Panc1 (cell line): ENCODE results near the gene STK31. TPM values are rescaled to one million over a fixed set of nuclear protein-coding genes. Genes with fewer than 3 reads are reported as not detected.
"Not testable (repeated sequence)": the region's sequence is repeated elsewhere in the genome, so short reads cannot be mapped to it uniquely, and the experiment has no call there.

ENCODE experiments used
- ATAC-seq: fragments of 200-7000 bp; cut with Tn5 transposase; 2 replicates; pipeline ENCODE4 v1.9.1; 2020; ENCODE audit warnings: mild to moderate bottlenecking, moderate library complexity
- BruUV-seq: library from RNA; stranded (reverse); fragments of 400-500 nt; replicated peaks from 2 replicates; lab custom pipeline; 2021; lab: Mats Ljungman, UMichigan
- CTCF ChIA-PET: fragments of 300-600 bp; sonication (Branson Sonifier 250); formaldehyde crosslinking; loops from one replicate; lab custom pipeline; 2022; ENCODE audit warnings: antibody characterized with exemption; lab: Charles Lee
- POLR2A ChIA-PET: fragments of 300-600 bp; sonication (Branson Sonifier 250); formaldehyde crosslinking; loops from one replicate; lab custom pipeline; 2022; ENCODE audit warnings: antibody characterized with exemption; lab: Charles Lee
- DNase-seq: peaks from one replicate; pipeline ENCODE4 v3.0.0-alpha.2; 2010; ENCODE audit warnings: low read depth, low spot score
- H3K27ac ChIP-seq: 2 replicates; pipeline ENCODE4 v1.5.1; 2011; ENCODE audit warnings: mild to moderate bottlenecking, low read length, inconsistent platforms
- H3K27me3 ChIP-seq: fragments of 200-500 bp; sonication (Bioruptor generic); 2 replicates; pipeline ENCODE4 v1.6.0; 2014; ENCODE audit warnings: low read length, inconsistent platforms; ENCODE audit not compliant: control insufficient read depth, insufficient read depth
- H3K36me3 ChIP-seq: fragments of 200-500 bp; sonication (Bioruptor generic); 2 replicates; pipeline ENCODE4 v1.5.1; 2014; ENCODE audit warnings: inconsistent platforms, mild to moderate bottlenecking, low read length, moderate library complexity; ENCODE audit not compliant: control insufficient read depth, insufficient read depth
- H3K4me1 ChIP-seq: 2 replicates; pipeline ENCODE4 v1.5.1; 2011; ENCODE audit warnings: inconsistent platforms, mild to moderate bottlenecking, low read length, moderate library complexity; ENCODE audit not compliant: control insufficient read depth, insufficient read depth
- H3K4me3 ChIP-seq, 2 experiments: 2 replicates each; pipeline ENCODE4 v1.5.1; 2011 to 2012; ENCODE audit warnings: low read depth in 2 of 2, low read length in 2 of 2, mild to moderate bottlenecking in 2 of 2, inconsistent platforms in 1 of 2, moderate library complexity in 1 of 2
- H3K9me3 ChIP-seq: fragments of 200-500 bp; sonication (Bioruptor generic); 2 replicates; pipeline ENCODE4 v1.5.1; 2014; ENCODE audit warnings: low read depth, mild to moderate bottlenecking, inconsistent platforms, low read length, moderate library complexity; ENCODE audit not compliant: control insufficient read depth, insufficient read depth
- CTCF ChIP-seq: fragments of 450-650 bp; IDR thresholded peaks from 2 replicates; pipeline ENCODE4 v1.5.1; 2017; ENCODE audit warnings: mild to moderate bottlenecking
- POLR2AphosphoS5 ChIP-seq: IDR thresholded peaks from 2 replicates; pipeline ENCODE4 v1.6.1; 2012; ENCODE audit warnings: mild to moderate bottlenecking, low read depth, low read length, moderate library complexity
- REST ChIP-seq, 2 experiments: IDR thresholded peaks; 2 replicates each; pipeline ENCODE4 v1.6.1; 2011 to 2012; ENCODE audit warnings: low read depth in 2 of 2, control low read depth in 1 of 2, low read length in 1 of 2, mild to moderate bottlenecking in 1 of 2, moderate library complexity in 1 of 2; ENCODE audit not compliant: insufficient read depth in 1 of 2
- SIN3A ChIP-seq: IDR thresholded peaks from 2 replicates; pipeline ENCODE4 v1.6.1; 2012; ENCODE audit warnings: low read depth, mild to moderate bottlenecking, low read length, moderate library complexity, borderline replicate concordance; ENCODE audit not compliant: insufficient read depth
- TCF7L2 ChIP-seq: IDR thresholded peaks from 2 replicates; pipeline ENCODE4 v1.6.1; 2011; ENCODE audit warnings: mild to moderate bottlenecking, low read depth, low read length, inconsistent platforms
- in situ Hi-C: cut with HindIII; loops from 2 replicates; pipeline ENCODE4 v1.10.0; 2016; ENCODE audit warnings: low sequenced_read_pairs, low pct_unique_long_range_greater_than_20kb
- intact Hi-C: fragments of 100-400 bp; cut with micrococcal nuclease; formaldehyde crosslinking; loops from one replicate; pipeline ENCODE4 v1.10.0; 2022; ENCODE audit not compliant: unreplicated experiment
- total RNA-seq: library from RNA; stranded (reverse); gene quantifications from one replicate; pipeline ENCODE4 v1.2.1, GENCODE V29; 2021; ENCODE audit not compliant: unreplicated experiment

Gene STK31
- total RNA-seq, 1 experiment from 2014 or later, result 1.0 TPM

GRCh38 chr7:23724113-23724512 lies 14.1 kb downstream of the STK31 start:
- DNase-seq, ATAC-seq, H3K9me3 ChIP-seq, BruUV-seq, in situ Hi-C loops, H3K27ac ChIP-seq, CTCF ChIA-PET, H3K36me3 ChIP-seq, POLR2A ChIA-PET, H3K4me3 ChIP-seq, H3K27me3 ChIP-seq, intact Hi-C loops: not testable (repeated sequence)
- 0 out of 2 replicates have a peak, but pooled peaks have one; percentile 29 for TF ChIP-seq TCF7L2
- peaks cover 17% of the 10 kb centered on the region for H3K4me1 ChIP-seq

- Histone ChIP-seq H3K27me3 (no peaks in the 10 kb centered on the region), H3K9me3 (peaks cover 4% of the 10 kb centered on the region; the same call in 1 of the 2 replicates), H3K36me3 (no peaks in the 10 kb centered on the region), H3K4me3 (no peak overlapping the region), H3K4me1 (no peaks in the 10 kb centered on the region), H3K27ac (no peak overlapping the region)
- ChIA-PET POLR2A (no interaction called here), CTCF (no interaction called here)
- in situ Hi-C loops (no loop called here), intact Hi-C loops (no loop called here)
- BruUV-seq, result no TSS peak
- TF ChIP-seq REST (IDR thresholded peaks at IDR 0.05; ENCODE audit: insufficient read depth in 1 of 2, low read depth in 2 of 2, low read length in 1 of 2) (no peak), POLR2AphosphoS5 (no peak), CTCF (no peak), SIN3A (no peak), TCF7L2 (no peak)
- DNase-seq (no peak), ATAC-seq (0 out of 2 replicates have a peak, but pooled peaks have one; percentile 34)
These were observed 32.0 kb downstream of the STK31 start for GRCh38 chr7:23742051-23742450.

- no peak for DNase-seq
- Histone ChIP-seq H3K27ac (no peak overlapping the region), H3K4me3 (no peak overlapping the region), H3K36me3 (no peaks in the 10 kb centered on the region), H3K9me3 (peaks cover 4% of the 10 kb centered on the region; the same call in 1 of the 2 replicates), H3K4me1 (no peaks in the 10 kb centered on the region), H3K27me3 (no peaks in the 10 kb centered on the region)
- intact Hi-C loops (no loop called here), in situ Hi-C loops (no loop called here)
- ATAC-seq, result no peak
- no peak for TF ChIP-seq CTCF
- TF ChIP-seq TCF7L2, result no peak
- TF ChIP-seq REST (IDR thresholded peaks at IDR 0.05; ENCODE audit: insufficient read depth in 1 of 2, low read depth in 2 of 2, low read length in 1 of 2), result no peak
- no peak for TF ChIP-seq SIN3A
- TF ChIP-seq POLR2AphosphoS5, result no peak
- ChIA-PET CTCF (no interaction called here), POLR2A (no interaction called here)
- BruUV-seq, result no TSS peak
These were observed 33.2 kb downstream of the STK31 start for GRCh38 chr7:23743226-23743625.
